ENCODE data around the gene P4HB. TPM values are rescaled to one million over a fixed set of nuclear protein-coding genes. Genes with fewer than 3 reads are reported as not detected.

Gene P4HB
- total RNA-seq, 1 experiment from 2014 or later, result 777 TPM

- Mint-ChIP-seq H3K36me3 (ENCODE audit: insufficient read depth, unreplicated experiment) (peaks cover 7% of the 10 kb centered on the region), H3K27ac (ENCODE audit: unreplicated experiment) (no peak overlapping the region), H3K27me3 (ENCODE audit: unreplicated experiment) (no peaks in the 10 kb centered on the region), H3K4me1 (ENCODE audit: low read depth, unreplicated experiment) (peaks cover 17% of the 10 kb centered on the region), H3K9me3 (ENCODE audit: low read depth, unreplicated experiment) (no peaks in the 10 kb centered on the region), H3K4me3 (ENCODE audit: low read depth, unreplicated experiment) (no peak overlapping the region)
- no peak for TF ChIP-seq CTCF (IDR thresholded peaks at IDR 0.05; ENCODE audit: unreplicated experiment)
- DNase-seq, result no peak
- no TSS peak for BruUV-seq (replicated peaks)
- intact Hi-C loops (cut with micrococcal nuclease; ENCODE audit: unreplicated experiment), result no loop called here
- CTCF ChIA-PET, result interaction anchor here (0.5 to 1.2 kb wide), 4 partner anchors 11 to 447 kb away, joined by 3 to 4 read pairs (median 4); no protein-coding TSS in a partner anchor
Measured at GRCh38 chr17:81825841-81826466, 34.4 kb downstream of the P4HB start.

GRCh38 chr17:81824595-81824994 lies 35.7 kb downstream of the P4HB start:
- CTCF ChIA-PET, result interaction anchor here (0.6 to 1.2 kb wide), 2 partner anchors 10 to 971 kb away, joined by 4 read pairs; no protein-coding TSS in a partner anchor
- no peak for TF ChIP-seq CTCF (IDR thresholded peaks at IDR 0.05; ENCODE audit: unreplicated experiment)
- Mint-ChIP-seq H3K27me3 (ENCODE audit: unreplicated experiment) (no peaks in the 10 kb centered on the region), H3K36me3 (ENCODE audit: insufficient read depth, unreplicated experiment) (no peaks in the 10 kb centered on the region), H3K9me3 (ENCODE audit: low read depth, unreplicated experiment) (no peaks in the 10 kb centered on the region), H3K4me1 (ENCODE audit: low read depth, unreplicated experiment) (peaks cover 17% of the 10 kb centered on the region), H3K4me3 (ENCODE audit: low read depth, unreplicated experiment) (no peak overlapping the region), H3K27ac (ENCODE audit: unreplicated experiment) (no peak overlapping the region)
- DNase-seq, result no peak
- BruUV-seq (replicated peaks), result no TSS peak
- intact Hi-C loops (cut with micrococcal nuclease; ENCODE audit: unreplicated experiment), result no loop called here

GRCh38 chr17:81823820-81824550 lies 36.4 kb downstream of the P4HB start:
- CTCF ChIA-PET, result no interaction called here
- H3K4me3 Mint-ChIP-seq (ENCODE audit: low read depth, unreplicated experiment), result no peak overlapping the region

More at GRCh38 chr17:81823820-81824550, 36.4 kb downstream of the P4HB start:
- Mint-ChIP-seq H3K36me3 (ENCODE audit: insufficient read depth, unreplicated experiment) (no peaks in the 10 kb centered on the region), H3K27ac (ENCODE audit: unreplicated experiment) (no peak overlapping the region), H3K4me1 (ENCODE audit: low read depth, unreplicated experiment) (peaks cover 17% of the 10 kb centered on the region), H3K9me3 (ENCODE audit: low read depth, unreplicated experiment) (no peaks in the 10 kb centered on the region), H3K27me3 (ENCODE audit: unreplicated experiment) (no peaks in the 10 kb centered on the region)
- DNase-seq, result no peak
- TF ChIP-seq CTCF (IDR thresholded peaks at IDR 0.05; ENCODE audit: unreplicated experiment), result no peak
- BruUV-seq (replicated peaks), result no TSS peak
- intact Hi-C loops (cut with micrococcal nuclease; ENCODE audit: unreplicated experiment), result no loop called here
